ENCODE measurements around the gene PDZK1IP1.

Gene PDZK1IP1

DNA sequence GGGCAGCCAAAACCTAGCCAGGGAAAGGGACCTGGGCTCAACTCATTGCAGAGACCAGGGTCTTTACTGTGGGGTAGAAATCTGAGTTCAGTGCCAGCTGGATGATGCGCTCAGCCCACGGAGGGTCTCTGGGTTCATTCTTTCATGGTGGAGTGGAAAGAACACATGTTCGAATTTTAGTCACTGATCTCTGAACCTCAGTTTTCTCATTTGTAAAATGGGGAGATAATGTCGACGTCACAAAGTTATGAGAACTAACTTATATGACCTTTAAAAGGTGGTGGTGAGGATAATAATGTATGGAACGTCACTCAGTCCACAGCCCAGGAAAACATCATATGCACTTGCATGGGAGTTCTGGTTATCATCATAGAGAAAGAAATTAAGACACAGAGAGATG is 43.4 kb upstream of the PDZK1IP1 start:
- TF ChIP-seq FOXP2 (optimal IDR thresholded peaks at IDR 0.05; ENCODE audit: borderline replicate concordance, extremely low read depth, extremely low read length, insufficient read depth) = no peak
- TF ChIP-seq TAF1 (IDR thresholded peaks at IDR 0.05; ENCODE audit: borderline replicate concordance, insufficient read depth, low read length) = no peak
- no peak for TF ChIP-seq SIN3A (IDR thresholded peaks at IDR 0.05; ENCODE audit: borderline replicate concordance, insufficient read depth, low read length)
- no peak for TF ChIP-seq POLR2AphosphoS5 (IDR thresholded peaks at IDR 0.05; ENCODE audit: low read depth, low read length)
- TF ChIP-seq REST (IDR thresholded peaks at IDR 0.05; ENCODE audit: insufficient read depth in 1 of 2, low read depth in 2 of 2, low read length in 2 of 2) = no peak

DNA sequence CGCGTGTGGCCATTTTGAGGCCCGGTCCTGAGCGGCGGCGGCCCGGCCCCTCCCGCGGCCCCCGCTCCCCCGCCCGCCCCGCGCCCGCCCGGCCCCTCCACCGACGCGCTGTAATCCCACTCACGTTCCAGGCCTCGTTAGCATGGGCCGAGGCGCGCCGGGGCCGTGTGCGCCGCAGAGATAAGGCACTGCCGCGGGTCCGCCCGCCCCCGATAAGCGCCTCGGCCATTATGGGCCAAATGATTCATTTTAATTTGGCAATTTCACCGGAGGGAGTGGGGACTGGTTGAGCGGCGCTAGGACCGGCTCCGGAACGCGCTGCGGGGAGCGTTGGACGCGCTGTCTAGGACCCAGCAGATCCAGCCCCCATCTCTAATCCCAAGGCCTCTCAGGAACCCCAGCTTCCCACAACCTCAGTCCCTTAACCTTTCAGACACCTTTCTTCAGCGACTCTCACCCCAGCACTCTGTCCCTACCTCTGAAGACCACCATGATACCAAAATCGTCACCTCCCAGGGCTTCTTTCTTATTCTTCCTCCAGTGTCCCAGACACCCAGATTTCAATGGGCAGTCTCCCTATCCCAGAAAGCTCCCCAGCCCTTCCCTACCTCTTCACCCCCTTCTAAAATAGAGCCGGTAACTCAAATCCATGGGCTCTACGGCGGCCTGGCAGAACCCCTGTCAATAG is 42.5 kb upstream of the PDZK1IP1 start, which contains the start of gene TAL1:
TSS of gene TAL1 (minus strand) at position 39 of the 688 bp plus-strand sequence. CDS start 6,337 bp downstream, outside the sequence.
- TF ChIP-seq REST (IDR thresholded peaks at IDR 0.05; ENCODE audit: insufficient read depth in 1 of 2, low read depth in 2 of 2, low read length in 2 of 2) (no peak), SIN3A (IDR thresholded peaks at IDR 0.05; ENCODE audit: borderline replicate concordance, insufficient read depth, low read length) (no peak), FOXP2 (optimal IDR thresholded peaks at IDR 0.05; ENCODE audit: borderline replicate concordance, extremely low read depth, extremely low read length, insufficient read depth) (no peak), POLR2AphosphoS5 (IDR thresholded peaks at IDR 0.05; ENCODE audit: low read depth, low read length) (no peak), TAF1 (IDR thresholded peaks at IDR 0.05; ENCODE audit: borderline replicate concordance, insufficient read depth, low read length) (no peak)

DNA sequence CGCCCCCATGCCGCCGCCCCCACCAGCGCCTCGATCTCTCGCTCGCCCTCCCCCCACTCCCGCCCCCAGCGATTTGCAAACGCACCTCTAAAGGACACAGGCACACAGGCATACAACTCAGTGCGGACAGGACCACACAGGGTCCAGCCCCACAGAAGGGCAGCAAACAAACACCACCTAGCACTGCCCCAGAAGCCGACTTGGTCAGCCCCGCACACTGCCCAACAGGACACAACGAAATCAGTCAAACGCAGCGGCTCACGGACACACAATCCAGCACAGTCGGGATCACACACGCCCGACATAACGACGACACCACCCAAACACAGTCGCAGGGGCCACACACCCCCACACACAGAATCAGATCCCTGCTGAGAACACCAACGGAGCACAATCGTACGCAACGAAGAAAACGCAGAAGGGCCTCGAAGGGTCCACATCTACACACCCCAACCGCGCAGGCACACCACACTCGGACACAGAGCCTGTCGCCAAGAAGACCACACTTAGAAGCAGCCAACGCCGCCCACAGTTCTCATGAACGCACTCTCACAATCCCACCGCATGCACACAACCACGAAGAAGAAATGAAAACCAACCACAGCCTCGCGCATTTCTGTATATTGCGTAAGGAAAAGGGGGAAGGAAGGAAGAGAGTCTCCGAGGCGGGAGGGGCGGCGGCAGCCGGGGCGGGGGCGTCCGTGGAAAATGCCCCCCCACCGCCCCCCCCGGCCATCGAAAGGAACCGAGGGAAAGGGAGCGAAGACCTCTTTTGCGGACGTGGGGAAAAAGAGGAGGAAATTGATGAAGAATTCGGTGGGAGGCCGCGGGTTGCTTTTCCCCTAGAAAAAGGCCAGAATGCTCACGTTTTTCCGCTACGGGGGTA is 41.7 kb upstream of the PDZK1IP1 start:
- TF ChIP-seq SIN3A (IDR thresholded peaks at IDR 0.05; ENCODE audit: borderline replicate concordance, insufficient read depth, low read length) (no peak), REST (IDR thresholded peaks at IDR 0.05; ENCODE audit: insufficient read depth in 1 of 2, low read depth in 2 of 2, low read length in 2 of 2) (no peak), POLR2AphosphoS5 (IDR thresholded peaks at IDR 0.05; ENCODE audit: low read depth, low read length) (no peak), TAF1 (IDR thresholded peaks at IDR 0.05; ENCODE audit: borderline replicate concordance, insufficient read depth, low read length) (no peak), FOXP2 (optimal IDR thresholded peaks at IDR 0.05; ENCODE audit: borderline replicate concordance, extremely low read depth, extremely low read length, insufficient read depth) (no peak)

DNA sequence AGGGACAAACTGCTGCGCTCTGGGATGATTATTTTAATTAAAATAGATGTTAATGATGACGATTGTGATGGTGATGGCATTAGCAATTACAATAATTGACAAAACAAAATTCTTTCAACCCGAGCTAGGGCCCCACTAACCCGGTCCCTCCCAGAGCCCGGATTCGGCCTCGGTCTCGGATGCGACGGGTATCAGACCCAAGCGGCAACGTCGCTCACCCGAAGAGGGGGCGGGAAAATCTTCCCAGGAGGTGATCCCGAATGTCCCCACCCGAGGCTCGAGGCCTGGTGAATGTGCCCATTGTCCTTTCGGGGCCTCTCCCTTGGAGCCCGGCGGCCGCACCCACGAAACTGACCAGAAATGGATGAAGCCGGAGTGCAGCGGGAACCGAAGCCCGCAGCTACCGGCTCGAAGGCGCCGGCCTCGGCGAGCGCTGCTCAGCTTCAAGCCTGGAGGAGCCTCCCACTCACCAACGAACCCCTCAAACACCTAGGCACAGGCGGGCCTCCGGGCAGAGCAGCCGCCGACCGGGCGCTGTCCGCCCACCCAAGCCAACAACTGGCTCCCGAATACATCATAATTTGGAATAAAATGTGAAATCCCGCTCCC is 41.0 kb upstream of the PDZK1IP1 start:
- TF ChIP-seq REST (IDR thresholded peaks at IDR 0.05; ENCODE audit: insufficient read depth in 1 of 2, low read depth in 2 of 2, low read length in 2 of 2) = no peak
- TF ChIP-seq FOXP2 (optimal IDR thresholded peaks at IDR 0.05; ENCODE audit: borderline replicate concordance, extremely low read depth, extremely low read length, insufficient read depth) = no peak
- no peak for TF ChIP-seq POLR2AphosphoS5 (IDR thresholded peaks at IDR 0.05; ENCODE audit: low read depth, low read length)

Data from PFSK-1 (cell line).